PC-3 (cell line): ENCODE results near the gene TBL3. TPM values are rescaled to one million over a fixed set of nuclear protein-coding genes. Genes with fewer than 3 reads are reported as not detected.

Experiments used
- ATAC-seq: fragments of 200-7000 bp; cut with Tn5 transposase; 2 replicates; pipeline ENCODE4 v1.9.1; 2020; ENCODE audit warnings: mild to moderate bottlenecking, moderate library complexity
- BruUV-seq: library from RNA; stranded (reverse); fragments of 400-500 nt; replicated peaks from 2 replicates; lab custom pipeline; 2021; lab: Mats Ljungman, UMichigan
- CTCF ChIA-PET: fragments of 300-600 bp; sonication (Branson Sonifier 250); formaldehyde crosslinking; loops from one replicate; lab custom pipeline; 2022; ENCODE audit warnings: antibody characterized with exemption; lab: Charles Lee
- POLR2A ChIA-PET: fragments of 300-600 bp; sonication (Branson Sonifier 250); formaldehyde crosslinking; loops from one replicate; lab custom pipeline; 2022; ENCODE audit warnings: antibody characterized with exemption; ENCODE audit not compliant: unreplicated experiment; lab: Charles Lee
- DNase-seq: peaks from one replicate; pipeline ENCODE4 v3.0.0-alpha.2; 2015
- H2AFZ ChIP-seq: fragments of 300-600 bp; sonication (generic); 2 replicates; pipeline ENCODE4 v1.6.0; 2016; ENCODE audit warnings: antibody characterized with exemption, low read length
- H3F3A ChIP-seq: fragments of 300-600 bp; sonication (generic); one replicate; pipeline ENCODE4 v1.6.0; 2017; ENCODE audit warnings: antibody characterized with exemption, low read length, control low read depth, mild to moderate bottlenecking; ENCODE audit not compliant: unreplicated experiment
- H3K27ac ChIP-seq: fragments of 300-600 bp; sonication (generic); 2 replicates; pipeline ENCODE4 v1.5.1; 2016; ENCODE audit warnings: mild to moderate bottlenecking, low read length
- H3K27me3 ChIP-seq: fragments of 300-600 bp; sonication (generic); 2 replicates; pipeline ENCODE4 v1.6.1; 2016; ENCODE audit warnings: low read length, mixed read lengths
- H3K36me3 ChIP-seq: fragments of 300-600 bp; sonication (generic); 2 replicates; pipeline ENCODE4 v1.6.1; 2016; ENCODE audit warnings: low read depth, mixed run types, low read length, mixed read lengths
- H3K4me1 ChIP-seq: fragments of 300-600 bp; sonication (generic); 2 replicates; pipeline ENCODE4 v1.5.1; 2016; ENCODE audit warnings: low read length; ENCODE audit not compliant: insufficient read depth
- H3K4me2 ChIP-seq: fragments of 300-600 bp; sonication (generic); 2 replicates; pipeline ENCODE4 v1.6.0; 2016; ENCODE audit warnings: low read length
- H3K4me3 ChIP-seq: fragments of 300-600 bp; sonication (generic); 2 replicates; pipeline ENCODE4 v1.5.1; 2016; ENCODE audit warnings: mild to moderate bottlenecking, low read length, mixed read lengths
- H3K79me2 ChIP-seq: fragments of 300-600 bp; sonication (generic); 2 replicates; pipeline ENCODE4 v1.6.1; 2017; ENCODE audit warnings: low read length, mixed read lengths
- H3K9ac ChIP-seq: fragments of 300-600 bp; sonication (generic); 2 replicates; pipeline ENCODE4 v1.6.0; 2016; ENCODE audit warnings: mild to moderate bottlenecking, low read length
- H3K9me2 ChIP-seq: fragments of 300-600 bp; sonication (generic); replicated peaks from 2 replicates; pipeline ENCODE4 v1.6.1; 2016; ENCODE audit warnings: mixed run types, low read length, mixed read lengths
- H3K9me3 ChIP-seq: fragments of 300-600 bp; sonication (generic); 2 replicates; pipeline ENCODE4 v1.6.1; 2016; ENCODE audit warnings: low read length, mixed read lengths
- H4K20me1 ChIP-seq: fragments of 300-600 bp; sonication (generic); 2 replicates; pipeline ENCODE4 v1.6.1; 2016; ENCODE audit warnings: low read length, mixed read lengths
- EZH2 ChIP-seq: fragments of 300-600 bp; sonication (generic); IDR thresholded peaks from one replicate; pipeline ENCODE4 v1.6.1; 2017; ENCODE audit warnings: antibody characterized with exemption, mild to moderate bottlenecking, low read length; ENCODE audit not compliant: unreplicated experiment
- EZH2phosphoT487 ChIP-seq: fragments of 300-600 bp; sonication (generic); IDR thresholded peaks from 2 replicates; pipeline ENCODE4 v1.6.1; 2018; ENCODE audit warnings: mild to moderate bottlenecking, antibody characterized with exemption, low read length, borderline replicate concordance
- intact Hi-C: fragments of 100-400 bp; cut with micrococcal nuclease; formaldehyde crosslinking; loops from 2 replicates; pipeline ENCODE4 v1.9.0; 2023
- total RNA-seq: library from RNA; depleted of rRNA; stranded (reverse); fragments of >200 nt; gene quantifications from 2 replicates; pipeline ENCODE4 v1.2.3, GENCODE V29; 2014
- TF ChIP-seq, protein P1 (sequence below): fragments of 300-600 bp; sonication (generic); conservative IDR thresholded peaks from 2 replicates; pipeline ENCODE4 v1.5.1; 2017; ENCODE audit warnings: antibody characterized with exemption, low read depth, mild to moderate bottlenecking, low read length

The TBL3 gene
- total RNA-seq, 1 experiment from 2014 or later = 71.5 TPM

DNA sequence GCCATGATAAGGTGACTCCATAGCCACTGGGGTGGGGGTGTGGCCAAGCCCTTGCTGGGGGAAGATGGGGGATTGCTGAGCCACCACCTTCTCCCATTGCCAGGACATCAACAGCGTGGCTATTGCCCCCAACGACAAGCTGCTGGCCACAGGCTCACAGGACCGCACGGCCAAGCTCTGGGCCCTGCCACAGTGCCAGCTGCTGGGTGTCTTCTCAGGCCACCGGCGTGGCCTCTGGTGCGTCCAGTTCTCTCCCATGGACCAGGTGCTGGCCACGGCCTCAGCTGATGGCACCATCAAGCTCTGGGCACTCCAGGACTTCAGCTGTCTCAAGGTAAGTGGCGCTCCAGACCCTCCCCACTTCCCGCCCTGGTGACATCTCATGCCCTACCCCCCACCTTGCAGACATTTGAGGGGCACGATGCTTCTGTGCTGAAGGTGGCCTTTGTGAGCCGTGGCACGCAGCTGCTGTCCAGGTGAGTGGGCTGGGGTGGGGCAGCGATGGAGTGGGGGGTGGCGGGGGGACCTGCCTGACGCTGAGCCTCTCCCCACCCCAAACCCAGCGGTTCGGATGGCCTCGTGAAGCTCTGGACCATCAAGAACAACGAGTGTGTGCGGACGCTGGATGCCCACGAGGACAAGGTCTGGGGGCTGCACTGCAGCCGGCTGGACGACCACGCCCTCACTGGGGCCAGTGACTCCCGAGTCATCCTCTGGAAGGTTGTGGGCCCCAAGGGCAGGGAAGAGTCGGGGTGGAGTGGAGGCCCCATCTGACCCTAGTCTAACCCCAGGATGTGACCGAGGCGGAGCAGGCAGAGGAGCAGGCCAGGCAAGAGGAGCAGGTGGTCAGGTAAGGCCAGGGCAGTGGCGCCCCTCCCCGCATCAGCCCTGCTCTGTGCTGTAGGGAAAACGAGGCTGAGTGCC is 5.4 kb downstream of the TBL3 start:
- TF ChIP-seq EZH2phosphoT487 = no peak
- TF ChIP-seq EZH2 = no peak
- TF ChIP-seq, protein P1, sequence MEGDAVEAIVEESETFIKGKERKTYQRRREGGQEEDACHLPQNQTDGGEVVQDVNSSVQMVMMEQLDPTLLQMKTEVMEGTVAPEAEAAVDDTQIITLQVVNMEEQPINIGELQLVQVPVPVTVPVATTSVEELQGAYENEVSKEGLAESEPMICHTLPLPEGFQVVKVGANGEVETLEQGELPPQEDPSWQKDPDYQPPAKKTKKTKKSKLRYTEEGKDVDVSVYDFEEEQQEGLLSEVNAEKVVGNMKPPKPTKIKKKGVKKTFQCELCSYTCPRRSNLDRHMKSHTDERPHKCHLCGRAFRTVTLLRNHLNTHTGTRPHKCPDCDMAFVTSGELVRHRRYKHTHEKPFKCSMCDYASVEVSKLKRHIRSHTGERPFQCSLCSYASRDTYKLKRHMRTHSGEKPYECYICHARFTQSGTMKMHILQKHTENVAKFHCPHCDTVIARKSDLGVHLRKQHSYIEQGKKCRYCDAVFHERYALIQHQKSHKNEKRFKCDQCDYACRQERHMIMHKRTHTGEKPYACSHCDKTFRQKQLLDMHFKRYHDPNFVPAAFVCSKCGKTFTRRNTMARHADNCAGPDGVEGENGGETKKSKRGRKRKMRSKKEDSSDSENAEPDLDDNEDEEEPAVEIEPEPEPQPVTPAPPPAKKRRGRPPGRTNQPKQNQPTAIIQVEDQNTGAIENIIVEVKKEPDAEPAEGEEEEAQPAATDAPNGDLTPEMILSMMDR = no peak
- H4K20me1 ChIP-seq = no peaks in the 10 kb centered on the region
- intact Hi-C loops = no loop called here
- ChIA-PET CTCF (no interaction called here), POLR2A (no interaction called here)
- H3F3A ChIP-seq = no peaks in the 10 kb centered on the region
- H3K9me2 ChIP-seq = no peaks in the 10 kb centered on the region
- DNase-seq (no peak), ATAC-seq (no peak)
- no peak overlapping the region for H2AFZ ChIP-seq
- peaks cover 26% of the 10 kb centered on the region for H3K4me1 ChIP-seq
- H3K36me3 ChIP-seq = no peaks in the 10 kb centered on the region
- H3K27me3 ChIP-seq = no peaks in the 10 kb centered on the region
- H3K9me3 ChIP-seq = no peaks in the 10 kb centered on the region
- H3K4me3 ChIP-seq = no peak overlapping the region
- no peak overlapping the region for H3K9ac ChIP-seq
- H3K27ac ChIP-seq = no peak overlapping the region
- no TSS peak for BruUV-seq
- peaks cover 17% of the 10 kb centered on the region for H3K79me2 ChIP-seq
- no peak overlapping the region for H3K4me2 ChIP-seq

DNA sequence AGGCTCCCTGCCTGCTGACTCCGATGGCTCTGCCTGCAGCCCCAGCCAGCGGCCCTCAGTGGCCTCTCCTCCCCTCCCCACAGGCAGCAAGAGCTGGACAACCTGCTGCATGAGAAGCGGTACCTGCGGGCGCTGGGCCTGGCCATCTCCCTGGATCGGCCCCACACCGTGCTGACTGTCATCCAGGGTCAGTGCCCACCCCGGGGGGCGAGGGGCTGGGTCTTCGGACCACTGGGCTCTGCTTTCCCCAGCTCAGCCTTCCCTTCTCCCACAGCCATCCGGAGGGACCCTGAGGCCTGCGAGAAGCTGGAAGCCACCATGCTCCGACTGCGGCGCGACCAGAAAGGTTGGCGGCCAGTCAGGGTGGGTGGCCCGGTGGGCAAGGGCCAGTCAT is 6.0 kb downstream of the TBL3 start:
- no peaks in the 10 kb centered on the region for H3K9me2 ChIP-seq
- CTCF ChIA-PET = no interaction called here
- H3K4me2 ChIP-seq = no peak overlapping the region
- H4K20me1 ChIP-seq = no peaks in the 10 kb centered on the region
- H3K27ac ChIP-seq = no peak overlapping the region
- no peaks in the 10 kb centered on the region for H3K36me3 ChIP-seq
- no peaks in the 10 kb centered on the region for H3K27me3 ChIP-seq
- DNase-seq (no peak), ATAC-seq (no peak)
- TF ChIP-seq EZH2phosphoT487 (no peak), EZH2 (no peak)
- TF ChIP-seq, protein P1 = no peak
- no peak overlapping the region for H2AFZ ChIP-seq
- no peak overlapping the region for H3K9ac ChIP-seq
- H3F3A ChIP-seq = no peaks in the 10 kb centered on the region
- no TSS peak for BruUV-seq
- intact Hi-C loops = no loop called here
- no peak overlapping the region for H3K4me3 ChIP-seq
- POLR2A ChIA-PET = interaction anchor here (0.6 kb wide), 1 partner anchor 13 kb away, joined by 5 read pairs; the partner anchor contains the start of gene RPS2
- H3K79me2 ChIP-seq = peaks cover 11% of the 10 kb centered on the region
- no peaks in the 10 kb centered on the region for H3K9me3 ChIP-seq
- H3K4me1 ChIP-seq = peaks cover 27% of the 10 kb centered on the region
